Caco-2 (cell line): ENCODE measurements around the gene FAM240B. TPM values are rescaled to one million over a fixed set of nuclear protein-coding genes. Genes with fewer than 3 reads are reported as not detected.

Source experiments
- BruUV-seq: library from RNA; stranded (reverse); fragments of 400-500 nt; replicated peaks from 2 replicates; lab custom pipeline; 2021; lab: Mats Ljungman, UMichigan
- CTCF ChIA-PET: fragments of 300-600 bp; sonication (Branson Sonifier 250); formaldehyde crosslinking; loops from one replicate; lab custom pipeline; 2022; ENCODE audit warnings: antibody characterized with exemption; lab: Charles Lee
- POLR2A ChIA-PET: fragments of 300-600 bp; sonication (Branson Sonifier 250); formaldehyde crosslinking; loops from one replicate; lab custom pipeline; 2022; ENCODE audit warnings: antibody characterized with exemption; lab: Charles Lee
- DNase-seq, 2 experiments: peaks; one replicate each; pipeline versions ENCODE4 v3.0.0 to v3.0.0-alpha.2; 2020 to 2022
- H3K27me3 ChIP-seq: replicated peaks from 2 replicates; pipeline ENCODE4 v1.6.0; 2011; ENCODE audit warnings: low read length; ENCODE audit not compliant: control insufficient read depth, insufficient read depth
- H3K36me3 ChIP-seq: 2 replicates; pipeline ENCODE4 v1.5.1; 2011; ENCODE audit warnings: low read length; ENCODE audit not compliant: control insufficient read depth, insufficient read depth
- H3K4me1 ChIP-seq: fragments of 250-450 bp; sonication (Bioruptor Pico); 2 replicates; pipeline ENCODE4 v1.5.1; 2020; ENCODE audit warnings: mild to moderate bottlenecking
- H3K4me3 ChIP-seq: 2 replicates; pipeline ENCODE4 v1.5.1; 2011; ENCODE audit warnings: low read depth, mild to moderate bottlenecking, control low read depth, low read length
- H3K9me3 ChIP-seq: fragments of 250-450 bp; sonication (Bioruptor Pico); 2 replicates; pipeline ENCODE4 v1.5.1; 2020; ENCODE audit warnings: mild to moderate bottlenecking, moderate library complexity
- H3K27ac Mint-ChIP-seq: one replicate; pipeline ENCODE4 v1.8.0; 2022; ENCODE audit warnings: mixed read lengths; ENCODE audit not compliant: unreplicated experiment
- H3K27me3 Mint-ChIP-seq: one replicate; pipeline ENCODE4 v1.8.0; 2022; ENCODE audit warnings: mixed read lengths; ENCODE audit not compliant: insufficient read depth, unreplicated experiment
- H3K36me3 Mint-ChIP-seq: one replicate; pipeline ENCODE4 v1.8.0; 2022; ENCODE audit warnings: mild to moderate bottlenecking, mixed read lengths; ENCODE audit not compliant: insufficient read depth, unreplicated experiment
- H3K4me1 Mint-ChIP-seq: one replicate; pipeline ENCODE4 v1.8.0; 2022; ENCODE audit warnings: low read depth, mixed read lengths; ENCODE audit not compliant: unreplicated experiment
- H3K4me3 Mint-ChIP-seq: one replicate; pipeline ENCODE4 v1.8.0; 2022; ENCODE audit warnings: mild to moderate bottlenecking, moderate library complexity, mixed read lengths; ENCODE audit not compliant: unreplicated experiment
- H3K9me3 Mint-ChIP-seq: one replicate; pipeline ENCODE4 v1.8.0; 2022; ENCODE audit warnings: mixed read lengths; ENCODE audit not compliant: unreplicated experiment
- CTCF ChIP-seq, 2 experiments: fragments of 200-600 bp in 1 of 2; IDR thresholded peaks; 1 replicate in 1 of 2; 2 replicates in 1 of 2; pipeline versions ENCODE4 v1.5.1 to v1.8.0; 2011 to 2022; ENCODE audit warnings: antibody characterized with exemption in 1 of 2, control low read depth in 1 of 2, inconsistent platforms in 1 of 2, low read depth in 1 of 2, low read length in 1 of 2, mild to moderate bottlenecking in 1 of 2, moderate library complexity in 1 of 2; ENCODE audit not compliant: insufficient read depth in 1 of 2, severe bottlenecking in 1 of 2, unreplicated experiment in 1 of 2
- intact Hi-C: fragments of 100-400 bp; cut with micrococcal nuclease; formaldehyde crosslinking; loops from one replicate; pipeline ENCODE4 v1.10.0; 2022; ENCODE audit not compliant: unreplicated experiment
- total RNA-seq: library from RNA; stranded (reverse); gene quantifications from 2 replicates; pipeline ENCODE4 v1.2.3, GENCODE V29; 2022

FAM240B gene
- total RNA-seq, 1 experiment from 2014 or later = not detected

- H3K27ac Mint-ChIP-seq = no peak overlapping the region
- POLR2A ChIA-PET = no interaction called here
- Histone ChIP-seq H3K4me1 (no peaks in the 10 kb centered on the region), H3K9me3 (no peaks in the 10 kb centered on the region), H3K27me3 (no peaks in the 10 kb centered on the region), H3K36me3 (no peaks in the 10 kb centered on the region), H3K4me3 (no peak overlapping the region)
- no peak overlapping the region for H3K4me3 Mint-ChIP-seq
- no peaks in the 10 kb centered on the region for H3K36me3 Mint-ChIP-seq
- no peak for TF ChIP-seq CTCF (IDR thresholded peaks at IDR 0.05; ENCODE audit: insufficient read depth in 1 of 2, low read depth in 1 of 2, low read length in 1 of 2, severe bottlenecking in 1 of 2, unreplicated experiment in 1 of 2)
- no peaks in the 10 kb centered on the region for H3K9me3 Mint-ChIP-seq
- peaks cover 6% of the 10 kb centered on the region for H3K27me3 Mint-ChIP-seq
- intact Hi-C loops = no loop called here
- CTCF ChIA-PET = no interaction called here
- no peaks in the 10 kb centered on the region for H3K4me1 Mint-ChIP-seq
- no TSS peak for BruUV-seq
- DNase-seq = no peak
Observed at GRCh38 chr9:38747941-38748340, 28.0 kb upstream of the FAM240B start.

- intact Hi-C loops = no loop called here
- H3K4me3 Mint-ChIP-seq = no peak overlapping the region
- no peak overlapping the region for H3K4me3 ChIP-seq
- H3K36me3 ChIP-seq = no peaks in the 10 kb centered on the region
- no peak for TF ChIP-seq CTCF (IDR thresholded peaks at IDR 0.05; ENCODE audit: insufficient read depth in 1 of 2, low read depth in 1 of 2, low read length in 1 of 2, severe bottlenecking in 1 of 2, unreplicated experiment in 1 of 2)
- no peaks in the 10 kb centered on the region for H3K4me1 ChIP-seq
- no peak overlapping the region for H3K27ac Mint-ChIP-seq
- H3K27me3 Mint-ChIP-seq = peaks cover 10% of the 10 kb centered on the region
- DNase-seq = no peak
- no peaks in the 10 kb centered on the region for H3K9me3 ChIP-seq
- no TSS peak for BruUV-seq
- ChIA-PET CTCF (no interaction called here), POLR2A (no interaction called here)
- no peaks in the 10 kb centered on the region for H3K27me3 ChIP-seq
- H3K36me3 Mint-ChIP-seq = no peaks in the 10 kb centered on the region
- no peaks in the 10 kb centered on the region for H3K4me1 Mint-ChIP-seq
- H3K9me3 Mint-ChIP-seq = no peaks in the 10 kb centered on the region
Observed at GRCh38 chr9:38747067-38747466, 27.1 kb upstream of the FAM240B start.

GRCh38 chr9:38746303-38746702 lies 26.4 kb upstream of the FAM240B start:
- H3K4me1 ChIP-seq = no peaks in the 10 kb centered on the region
- no peaks in the 10 kb centered on the region for H3K9me3 ChIP-seq
- CTCF ChIA-PET = no interaction called here
- no peak for DNase-seq
- H3K27me3 Mint-ChIP-seq = peaks cover 8% of the 10 kb centered on the region
- no peaks in the 10 kb centered on the region for H3K36me3 ChIP-seq
- no TSS peak for BruUV-seq
- no peaks in the 10 kb centered on the region for H3K4me1 Mint-ChIP-seq
- H3K9me3 Mint-ChIP-seq = no peaks in the 10 kb centered on the region
- no peak overlapping the region for H3K27ac Mint-ChIP-seq
- H3K36me3 Mint-ChIP-seq = no peaks in the 10 kb centered on the region
- TF ChIP-seq CTCF (IDR thresholded peaks at IDR 0.05; ENCODE audit: insufficient read depth in 1 of 2, low read depth in 1 of 2, low read length in 1 of 2, severe bottlenecking in 1 of 2, unreplicated experiment in 1 of 2) = no peak
- POLR2A ChIA-PET = no interaction called here
- no peaks in the 10 kb centered on the region for H3K27me3 ChIP-seq
- no peak overlapping the region for H3K4me3 Mint-ChIP-seq
- H3K4me3 ChIP-seq = no peak overlapping the region
- intact Hi-C loops = no loop called here
